ENCODE results near the gene RCOR2. TPM values are rescaled to one million over a fixed set of nuclear protein-coding genes. Genes with fewer than 3 reads are reported as not detected.
A peak's percentile ranks its signal among the peaks of the same experiment; 100 is the strongest.

RCOR2 gene
- total and polyA plus RNA-seq, 2 donors (not counting 1 experiment from before 2014, with no cell fraction given): not detected

GRCh38 chr11:63938479-63939396, 21.8 kb upstream of the RCOR2 start, which contains the start of gene NAA40:
Gene NAA40 (plus strand): TSS chr11:63939002. CDS start chr11:63939097, 95 bp downstream.
- peak; percentile 98 for DNase-seq
- peaks cover 7% of the 10 kb centered on the region for H4K20me1 ChIP-seq (ENCODE audit: control insufficient read depth, insufficient read depth, low read length, poor library complexity, severe bottlenecking)
- peak; percentile 87 for ATAC-seq (ENCODE audit: low read depth)
- no peaks in the 10 kb centered on the region for H3K36me3 ChIP-seq (replicated peaks in 1 of 2; ENCODE audit: control extremely low read depth in 1 of 2, control insufficient read depth in 1 of 2, extremely low read depth in 1 of 2, insufficient read depth in 2 of 2, low read length in 1 of 2)
- ChIA-PET POLR2A (interaction anchor here (0.6 to 1.1 kb wide), 3 partner anchors 84 to 246 kb away, joined by 3 to 9 read pairs (median 6); partner anchors contain the start of gene MARK2), CTCF (interaction anchor here (1.0 to 2.5 kb wide), 5 partner anchors 18 to 124 kb away, joined by 3 to 10 read pairs (median 3); partner anchors contain the start of gene MARK2)
- under 1% methylated on average over 74 of the region's 92 CpGs for WGBS (ENCODE audit: insufficient coverage)
- peak within 1 kb of the TSS; percentile 91 for H2AFZ ChIP-seq (ENCODE audit: insufficient read depth, low read depth, low read length, poor library complexity, severe bottlenecking)
- H3K9ac ChIP-seq (ENCODE audit: low read length): peak within 1 kb of the TSS; percentile 82
- no peaks in the 10 kb centered on the region for H3K27me3 Mint-ChIP-seq
- H3K4me3 Mint-ChIP-seq: peak within 1 kb of the TSS; percentile 88
- no peak for TF ChIP-seq CTCF (IDR thresholded peaks at IDR 0.05)
- TF ChIP-seq EZH2 (IDR thresholded peaks at IDR 0.05; ENCODE audit: borderline replicate concordance, insufficient read depth, low read depth, low read length, poor library complexity, severe bottlenecking): no peak
- no peaks in the 10 kb centered on the region for H3K9me3 ChIP-seq (ENCODE audit: control extremely low read depth in 1 of 3, control insufficient read depth in 2 of 3, insufficient read depth in 1 of 3, low read length in 2 of 3)
- intact Hi-C loops (cut with micrococcal nuclease): loop anchor here (1.0 to 5.0 kb wide), 8 partner anchors 20 to 371 kb away; partner anchors contain the start of genes COX8A, OTUB1 and ZFTA
- H3K9me3 Mint-ChIP-seq (ENCODE audit: insufficient read depth): no peaks in the 10 kb centered on the region
- H3K27ac Mint-ChIP-seq: peak within 1 kb of the TSS; percentile 82
- H3K4me1 Mint-ChIP-seq: peaks cover 32% of the 10 kb centered on the region
- peak within 1 kb of the TSS; percentile 97 for H3K4me2 ChIP-seq (replicated peaks; ENCODE audit: low read depth, low read length, poor library complexity, severe bottlenecking)
- peaks cover 33% of the 10 kb centered on the region for H3K79me2 ChIP-seq (ENCODE audit: control insufficient read depth, insufficient read depth, low read length)
- H3K27me3 ChIP-seq (replicated peaks in 1 of 4; ENCODE audit: control extremely low read depth in 1 of 4, control insufficient read depth in 3 of 4, insufficient read depth in 4 of 4, low read length in 3 of 4): no peaks in the 10 kb centered on the region
- peak within 1 kb of the TSS; percentile 55 to 72 for H3K27ac ChIP-seq (ENCODE audit: low read length in 2 of 2)
- H3K4me3 ChIP-seq (ENCODE audit: control extremely low read depth in 1 of 5, extremely low read depth in 1 of 5, insufficient read depth in 1 of 5, low read depth in 2 of 5, low read length in 4 of 5): peak within 1 kb of the TSS; percentile 65 to 98 (median 72)
- H3K4me1 ChIP-seq (ENCODE audit: control insufficient read depth in 2 of 2, insufficient read depth in 2 of 2, low read length in 2 of 2): peaks cover 27 to 35% of the 10 kb centered on the region in 2 donors
